Islet precursor cell (in vitro differentiated cells): ENCODE results near the gene HDAC5.
A peak's percentile ranks its signal among the peaks of the same experiment; 100 is the strongest.
"Not testable (repeated sequence)": the region's sequence is repeated elsewhere in the genome, so short reads cannot be mapped to it uniquely, and the experiment has no call there.

Experiments
- DNase-seq: peaks from one replicate; pipeline ENCODE4 v3.0.0-alpha.2; 2018

Gene HDAC5

GRCh38 chr17:44066204-44066930, 57.1 kb downstream of the HDAC5 start, which contains the start of gene LSM12:
Gene LSM12, minus strand, starts transcription at chr17:44066671. Its CDS starts 84 bp downstream, at chr17:44066587.
- DNase-seq, result peak; percentile 97

GRCh38 chr17:44065668-44066203, 57.7 kb downstream of the HDAC5 start:
- peak; percentile 57 for DNase-seq

GRCh38 chr17:44063704-44064639, 59.5 kb downstream of the HDAC5 start:
- DNase-seq, result no peak

GRCh38 chr17:44062871-44063270, 60.6 kb downstream of the HDAC5 start:
- DNase-seq, result no peak

GRCh38 chr17:44061446-44061845, 62.0 kb downstream of the HDAC5 start:
- no peak for DNase-seq

GRCh38 chr17:44059101-44059892, 64.1 kb downstream of the HDAC5 start:
- DNase-seq, result no peak

- DNase-seq, result no peak
Measured at GRCh38 chr17:44053125-44053872, 70.1 kb downstream of the HDAC5 start.

- no peak for DNase-seq
Measured at GRCh38 chr17:44049294-44050060, 74.0 kb downstream of the HDAC5 start.

GRCh38 chr17:44046893-44047292, 76.5 kb downstream of the HDAC5 start:
- DNase-seq, result not testable (repeated sequence)

- no peak for DNase-seq
Measured at GRCh38 chr17:44045486-44045885, 78.0 kb downstream of the HDAC5 start.

- no peak for DNase-seq
Measured at GRCh38 chr17:44044071-44044470, 79.4 kb downstream of the HDAC5 start.

- no peak for DNase-seq
Measured at GRCh38 chr17:44043272-44043696, 80.2 kb downstream of the HDAC5 start.

- DNase-seq, result no peak
Measured at GRCh38 chr17:44039829-44040635, 83.4 kb downstream of the HDAC5 start.

- DNase-seq, result no peak
Measured at GRCh38 chr17:44038604-44039011, 84.8 kb downstream of the HDAC5 start.

GRCh38 chr17:44037471-44037870, 86.0 kb downstream of the HDAC5 start:
- no peak for DNase-seq

- DNase-seq, result not testable (repeated sequence)
Measured at GRCh38 chr17:44034688-44035087, 88.8 kb downstream of the HDAC5 start.

- no peak for DNase-seq
Measured at GRCh38 chr17:44033861-44034408, 89.5 kb downstream of the HDAC5 start.

GRCh38 chr17:44030482-44030881, 93.0 kb downstream of the HDAC5 start:
- no peak for DNase-seq

- DNase-seq, result no peak
Measured at GRCh38 chr17:44029736-44030135, 93.7 kb downstream of the HDAC5 start.
